OCI-LY3 (cell line): ENCODE measurements around the gene SPACA4.

ENCODE experiments used
- EZH2phosphoT487 ChIP-seq: fragments of 200-600 bp; shearing (Covaris generic); IDR thresholded peaks from 2 replicates; pipeline ENCODE4 v1.6.1; 2018; ENCODE audit warnings: antibody characterized with exemption, mixed run types, low read depth
- TF ChIP-seq, protein P1 (sequence below): fragments of 200-600, 300-600 bp; sonication (generic); IDR thresholded peaks from 2 replicates; pipeline ENCODE4 v1.5.1; 2014; ENCODE audit warnings: antibody characterized with exemption, low read length, low read depth

DNA sequence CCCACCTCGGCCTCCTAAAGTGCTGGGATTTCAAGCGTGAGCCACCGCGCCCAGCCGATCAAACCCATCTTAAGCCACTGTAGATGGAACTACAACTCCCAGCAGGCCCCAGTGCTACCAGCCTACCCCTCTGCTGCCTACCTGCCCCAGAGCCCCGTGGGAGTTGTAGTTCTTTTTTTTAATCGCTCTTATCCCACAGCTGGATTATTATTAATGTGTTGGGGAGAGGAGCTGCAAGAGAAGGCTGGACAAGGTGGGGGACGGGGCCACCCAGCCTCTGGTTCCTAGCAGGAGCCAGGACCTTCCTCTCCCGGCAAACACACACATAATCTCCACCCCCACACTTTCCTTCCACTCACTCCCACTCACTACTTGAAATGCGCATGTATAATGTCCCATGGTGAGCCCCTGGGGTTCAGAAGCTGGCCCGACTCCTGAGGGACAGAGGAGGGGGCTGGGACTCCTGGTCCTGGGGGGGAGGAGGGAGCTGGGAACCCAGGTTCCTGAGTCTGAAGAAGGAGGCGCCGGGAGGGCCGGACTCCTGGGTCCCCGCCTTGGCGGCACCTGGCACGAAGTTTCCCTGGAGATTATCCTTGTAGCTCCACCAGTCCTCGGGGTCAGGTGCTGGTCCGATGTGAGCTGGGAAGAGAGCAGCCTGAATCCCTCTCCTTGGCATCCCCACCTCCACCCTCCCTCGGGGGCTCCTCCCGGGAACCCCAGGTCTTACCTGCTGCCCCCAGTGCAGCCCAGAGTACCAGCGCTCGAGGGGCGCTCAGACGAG, 38.5 kb downstream of the SPACA4 start:
- TF ChIP-seq, protein P1, sequence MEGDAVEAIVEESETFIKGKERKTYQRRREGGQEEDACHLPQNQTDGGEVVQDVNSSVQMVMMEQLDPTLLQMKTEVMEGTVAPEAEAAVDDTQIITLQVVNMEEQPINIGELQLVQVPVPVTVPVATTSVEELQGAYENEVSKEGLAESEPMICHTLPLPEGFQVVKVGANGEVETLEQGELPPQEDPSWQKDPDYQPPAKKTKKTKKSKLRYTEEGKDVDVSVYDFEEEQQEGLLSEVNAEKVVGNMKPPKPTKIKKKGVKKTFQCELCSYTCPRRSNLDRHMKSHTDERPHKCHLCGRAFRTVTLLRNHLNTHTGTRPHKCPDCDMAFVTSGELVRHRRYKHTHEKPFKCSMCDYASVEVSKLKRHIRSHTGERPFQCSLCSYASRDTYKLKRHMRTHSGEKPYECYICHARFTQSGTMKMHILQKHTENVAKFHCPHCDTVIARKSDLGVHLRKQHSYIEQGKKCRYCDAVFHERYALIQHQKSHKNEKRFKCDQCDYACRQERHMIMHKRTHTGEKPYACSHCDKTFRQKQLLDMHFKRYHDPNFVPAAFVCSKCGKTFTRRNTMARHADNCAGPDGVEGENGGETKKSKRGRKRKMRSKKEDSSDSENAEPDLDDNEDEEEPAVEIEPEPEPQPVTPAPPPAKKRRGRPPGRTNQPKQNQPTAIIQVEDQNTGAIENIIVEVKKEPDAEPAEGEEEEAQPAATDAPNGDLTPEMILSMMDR: no peak
- TF ChIP-seq EZH2phosphoT487: no peak
